Right lobe of liver (tissue), 6 donors: ENCODE measurements around the gene TOP3A. TPM values are rescaled to one million over a fixed set of nuclear protein-coding genes. Genes with fewer than 3 reads are reported as not detected.

Experiments
- ATAC-seq, 4 donors: fragments of 200-7000 bp; cut with Tn5 transposase; one replicate each; pipeline ENCODE4 v1.9.1; 2020; ENCODE audit warnings: mild to moderate bottlenecking in 4 of 4, moderate library complexity in 4 of 4
- DNase-seq, 3 donors: peaks; one replicate each; pipeline ENCODE4 v3.0.0-alpha.2; 2020
- H3K27ac ChIP-seq, 3 donors: fragments of 200-600 bp; one replicate each; pipeline ENCODE4 v1.8.0; 2022
- H3K27me3 ChIP-seq, 2 donors: fragments of 200-600 bp; one replicate each; pipeline ENCODE4 v1.8.0; 2022
- H3K36me3 ChIP-seq, 4 donors: fragments of 200-600 bp; sonication (generic) in 1 of 4; one replicate each; pipeline versions ENCODE4 v1.5.1 to v1.8.0; 2017 to 2022; ENCODE audit warnings: control low read depth in 1 of 4
- H3K4me1 ChIP-seq, 4 donors: fragments of 200-600 bp; sonication (generic) in 1 of 4; one replicate each; pipeline versions ENCODE4 v1.5.1 to v1.8.0; 2017 to 2022; ENCODE audit warnings: control low read depth in 1 of 4
- H3K4me3 ChIP-seq, 3 donors: fragments of 200-600 bp; one replicate each; pipeline ENCODE4 v1.8.0; 2022
- H3K9me3 ChIP-seq, 4 donors: fragments of 200-600 bp; sonication (generic) in 1 of 4; one replicate each; pipeline versions ENCODE4 v1.5.1 to v1.8.0; 2017 to 2022; ENCODE audit warnings: control low read depth in 1 of 4
- POLR2A ChIP-seq: fragments of 450-650 bp; IDR thresholded peaks from one replicate; pipeline ENCODE4 v1.6.1; 2017; ENCODE audit warnings: antibody characterized with exemption, mild to moderate bottlenecking
- WGBS: methylation state at CpG from one replicate; pipeline ENCODE4 v1.1.6; 2018; ENCODE audit warnings: low coverage, low lambda C conversion rate; ENCODE audit not compliant: insufficient coverage; ENCODE audit errors: missing lambda C conversion rate; 5-methylcytosine and 5-hydroxymethylcytosine counted together
- intact Hi-C, 2 donors: fragments of 100-400 bp; cut with DNase I; formaldehyde crosslinking; loops; one replicate each; pipeline versions ENCODE4 v1.11.2 to v1.14.1; 2022
- total RNA-seq, 6 experiments: library from RNA; depleted of rRNA in 2 of 6; stranded (reverse); fragments of >200 nt in 2 of 6; fragmentation: NEBNext Ultra II Directional in 3 of 6; extraction: Animal tissue kit (Norgen Biotek cat#: 25700) in 3 of 6; gene quantifications; one replicate each; pipeline versions ENCODE4 v1.1.0 to v1.2.4, GENCODE V29; 2016 to 2023
- TF ChIP-seq, protein P1 (sequence below), 4 donors: fragments of 200-600 bp in 3 of 4; fragments of 450-650 bp in 1 of 4; IDR thresholded peaks; one replicate each; pipeline versions ENCODE4 v1.5.1 to v1.8.0; 2016 to 2022; ENCODE audit warnings: antibody characterized with exemption in 4 of 4, mild to moderate bottlenecking in 2 of 4
- donor health status: DM: no; HTN: yes; CAD: no.
- donor health status: DM: no; HTN: no; CAD: no.
- donor health status: DM: no; HTN: no; CAD: no.
- donor health status: DM: no; HTN: yes; CAD: no.
- donor health status: DM: no; HTN: yes; CAD: no.

Gene TOP3A
- total RNA-seq, 6 experiments from 2014 or later = 13.7 to 29.9 (median 20.7) TPM

DNA sequence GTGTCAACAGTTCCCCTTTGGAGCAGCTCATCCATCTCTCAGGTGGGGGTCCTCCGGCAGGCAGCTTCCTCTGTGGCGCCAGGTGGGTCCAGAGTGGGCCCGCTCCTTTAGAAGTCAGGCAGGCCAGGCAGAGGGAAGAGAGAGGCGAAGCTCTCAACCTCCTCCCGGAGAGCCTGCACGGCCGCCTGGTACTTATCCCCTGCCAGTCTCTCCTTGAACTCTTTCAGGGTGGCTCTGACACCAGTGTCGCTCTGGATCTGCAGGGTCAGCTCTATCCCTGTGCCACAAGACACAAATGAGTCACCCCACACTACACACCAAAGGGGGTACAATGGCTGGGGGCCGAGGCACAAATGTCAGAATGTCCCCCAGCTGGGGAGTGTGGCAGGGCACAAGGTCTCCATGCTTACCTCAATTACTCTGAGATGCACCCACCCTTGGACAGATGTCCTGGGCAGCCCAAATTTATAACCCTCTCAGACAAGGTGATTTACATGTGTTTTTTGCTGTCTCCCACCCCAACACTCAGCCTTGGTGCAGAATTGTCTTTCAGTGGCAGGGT is 13.9 kb upstream of the TOP3A start:
- H3K4me1 ChIP-seq = no peaks in the 10 kb centered on the region
- H3K27ac ChIP-seq = no peak overlapping the region
- H3K36me3 ChIP-seq = peaks cover 9 to 81% (median 39%) of the 10 kb centered on the region in 4 donors
- ATAC-seq (no peak), DNase-seq (no peak)
- intact Hi-C loops = no loop called here
- TF ChIP-seq, protein P1, sequence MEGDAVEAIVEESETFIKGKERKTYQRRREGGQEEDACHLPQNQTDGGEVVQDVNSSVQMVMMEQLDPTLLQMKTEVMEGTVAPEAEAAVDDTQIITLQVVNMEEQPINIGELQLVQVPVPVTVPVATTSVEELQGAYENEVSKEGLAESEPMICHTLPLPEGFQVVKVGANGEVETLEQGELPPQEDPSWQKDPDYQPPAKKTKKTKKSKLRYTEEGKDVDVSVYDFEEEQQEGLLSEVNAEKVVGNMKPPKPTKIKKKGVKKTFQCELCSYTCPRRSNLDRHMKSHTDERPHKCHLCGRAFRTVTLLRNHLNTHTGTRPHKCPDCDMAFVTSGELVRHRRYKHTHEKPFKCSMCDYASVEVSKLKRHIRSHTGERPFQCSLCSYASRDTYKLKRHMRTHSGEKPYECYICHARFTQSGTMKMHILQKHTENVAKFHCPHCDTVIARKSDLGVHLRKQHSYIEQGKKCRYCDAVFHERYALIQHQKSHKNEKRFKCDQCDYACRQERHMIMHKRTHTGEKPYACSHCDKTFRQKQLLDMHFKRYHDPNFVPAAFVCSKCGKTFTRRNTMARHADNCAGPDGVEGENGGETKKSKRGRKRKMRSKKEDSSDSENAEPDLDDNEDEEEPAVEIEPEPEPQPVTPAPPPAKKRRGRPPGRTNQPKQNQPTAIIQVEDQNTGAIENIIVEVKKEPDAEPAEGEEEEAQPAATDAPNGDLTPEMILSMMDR (IDR thresholded peaks at IDR 0.05) = no peak
- TF ChIP-seq POLR2A = no peak
- H3K9me3 ChIP-seq = no peaks in the 10 kb centered on the region
- no peaks in the 10 kb centered on the region for H3K27me3 ChIP-seq
- 100% methylated on average over 1 of the region's 9 CpGs for WGBS
- H3K4me3 ChIP-seq = no peak overlapping the region

GRCh38 chr17:18327556-18327955 is 12.8 kb upstream of the TOP3A start:
- no peaks in the 10 kb centered on the region for H3K9me3 ChIP-seq
- peaks cover 6 to 72% (median 30%) of the 10 kb centered on the region in 4 donors for H3K36me3 ChIP-seq
- no peak for ATAC-seq
- no peak overlapping the region for H3K27ac ChIP-seq
- no peaks in the 10 kb centered on the region for H3K27me3 ChIP-seq
- no peak overlapping the region for H3K4me3 ChIP-seq
- 87% methylated on average over 9 of the region's 10 CpGs for WGBS
- TF ChIP-seq POLR2A = no peak
- TF ChIP-seq, protein P1 (IDR thresholded peaks at IDR 0.05) = no peak
- DNase-seq = no peak
- H3K4me1 ChIP-seq = no peaks in the 10 kb centered on the region
- intact Hi-C loops = no loop called here

- no peak overlapping the region for H3K27ac ChIP-seq
- TF ChIP-seq, protein P1 (IDR thresholded peaks at IDR 0.05) = no peak
- TF ChIP-seq POLR2A = no peak
- intact Hi-C loops = no loop called here
- H3K27me3 ChIP-seq = no peaks in the 10 kb centered on the region
- no peaks in the 10 kb centered on the region for H3K4me1 ChIP-seq
- 67% methylated on average over 1 of the region's 2 CpGs for WGBS
- H3K9me3 ChIP-seq = no peaks in the 10 kb centered on the region
- ATAC-seq (no peak), DNase-seq (no peak)
- H3K4me3 ChIP-seq = no peak overlapping the region
- H3K36me3 ChIP-seq = peaks cover 2 to 67% (median 28%) of the 10 kb centered on the region in 4 donors
These were observed 12.3 kb upstream of the TOP3A start for GRCh38 chr17:18327093-18327492.

- H3K27me3 ChIP-seq = no peaks in the 10 kb centered on the region
- ATAC-seq (peak in 1 of 4 donors; percentile 2), DNase-seq (no peak)
- peaks cover 0 to 62% (median 25%) of the 10 kb centered on the region in 4 donors for H3K36me3 ChIP-seq
- intact Hi-C loops = no loop called here
- TF ChIP-seq POLR2A = no peak
- TF ChIP-seq, protein P1 (IDR thresholded peaks at IDR 0.05) = no peak
- H3K9me3 ChIP-seq = no peaks in the 10 kb centered on the region
- 85% methylated on average over 5 of the region's 6 CpGs for WGBS
- H3K4me1 ChIP-seq = no peaks in the 10 kb centered on the region
- no peak overlapping the region for H3K27ac ChIP-seq
- no peak overlapping the region for H3K4me3 ChIP-seq
These were observed 11.8 kb upstream of the TOP3A start for GRCh38 chr17:18326572-18326971.
